ENCODE data around the gene PCDHGA4.

Gene PCDHGA4

DNA sequence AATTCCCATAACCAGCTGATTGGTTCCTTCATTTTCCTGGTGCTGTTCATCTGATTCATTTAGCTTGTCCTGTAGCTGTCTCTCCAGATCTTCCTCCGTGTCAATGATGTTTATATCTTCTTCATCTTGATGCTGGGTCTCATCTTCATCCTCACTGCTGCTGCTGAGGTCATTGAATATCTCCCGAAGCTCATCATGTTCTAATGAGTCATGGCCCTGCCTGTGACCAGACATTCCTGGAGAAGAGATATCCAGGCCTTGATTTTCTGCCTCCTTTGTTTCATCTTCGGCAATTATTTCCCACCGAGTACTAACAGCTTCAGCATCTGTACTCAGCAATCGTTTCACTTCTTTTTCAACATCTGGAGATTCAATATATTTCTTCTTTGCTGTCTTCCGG lies 35.6 kb upstream of the PCDHGA4 start:
- POLR2A ChIA-PET = interaction anchor here (1.1 kb wide), 1 partner anchor 20 kb away, joined by 3 read pairs; the partner anchor contains the start of gene PCDHGA2
- Histone ChIP-seq H3K4me1 (ENCODE audit: control insufficient read depth, insufficient read depth, low read length) (no peaks in the 10 kb centered on the region), H3K4me3 (ENCODE audit: low read depth, low read length) (no peak overlapping the region), H3K9me3 (ENCODE audit: control insufficient read depth, insufficient read depth, low read depth, low read length) (peaks cover 5% of the 10 kb centered on the region; the same call in 1 of the 2 replicates), H3K36me3 (ENCODE audit: control insufficient read depth in 2 of 2, insufficient read depth in 1 of 2, low read length in 2 of 2) (peaks cover 4 to 21% of the 10 kb centered on the region in 2 experiments; a peak in 2 of 3 replicates), H3K27ac (ENCODE audit: extremely low read depth, low read depth, low read length) (no peak overlapping the region)
- CTCF ChIA-PET = interaction anchor here (0.7 to 3.1 kb wide), 17 partner anchors 10 to 300 kb away, joined by 3 to 32 read pairs (median 3); partner anchors contain the start of genes DIAPH1, PCDHB10, PCDHB15 and PCDHGA1
- TF ChIP-seq, protein P1, sequence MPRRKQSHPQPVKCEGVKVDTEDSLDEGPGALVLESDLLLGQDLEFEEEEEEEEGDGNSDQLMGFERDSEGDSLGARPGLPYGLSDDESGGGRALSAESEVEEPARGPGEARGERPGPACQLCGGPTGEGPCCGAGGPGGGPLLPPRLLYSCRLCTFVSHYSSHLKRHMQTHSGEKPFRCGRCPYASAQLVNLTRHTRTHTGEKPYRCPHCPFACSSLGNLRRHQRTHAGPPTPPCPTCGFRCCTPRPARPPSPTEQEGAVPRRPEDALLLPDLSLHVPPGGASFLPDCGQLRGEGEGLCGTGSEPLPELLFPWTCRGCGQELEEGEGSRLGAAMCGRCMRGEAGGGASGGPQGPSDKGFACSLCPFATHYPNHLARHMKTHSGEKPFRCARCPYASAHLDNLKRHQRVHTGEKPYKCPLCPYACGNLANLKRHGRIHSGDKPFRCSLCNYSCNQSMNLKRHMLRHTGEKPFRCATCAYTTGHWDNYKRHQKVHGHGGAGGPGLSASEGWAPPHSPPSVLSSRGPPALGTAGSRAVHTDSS (tag by site-specific recombination; IDR thresholded peaks at IDR 0.05) = peak; percentile 27; the same call in 1 of the 2 replicates
- no peak for TF ChIP-seq ZEB2 (tag by site-specific recombination; IDR thresholded peaks at IDR 0.05)
- TF ChIP-seq ZNF792 (tag by site-specific recombination; IDR thresholded peaks at IDR 0.05) = no peak

DNA sequence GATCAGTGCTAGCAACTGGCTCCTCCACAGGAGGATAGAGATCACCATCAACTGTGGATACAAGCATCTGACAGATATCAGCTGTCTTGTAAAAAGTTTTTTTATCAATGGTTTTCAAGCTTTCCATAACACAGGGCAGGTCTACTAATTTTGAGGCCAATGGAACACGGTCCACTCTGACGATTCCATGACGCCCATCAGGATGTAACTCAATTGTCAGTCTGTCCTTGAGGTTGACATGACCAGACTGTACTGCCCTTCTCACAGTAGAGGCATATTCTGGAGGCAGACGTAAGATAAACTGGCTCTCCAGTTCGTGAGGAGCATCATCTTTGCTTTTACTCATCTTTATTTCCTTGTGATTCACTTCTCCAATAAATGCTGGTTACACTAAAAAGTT lies 35.1 kb upstream of the PCDHGA4 start:
- ChIA-PET CTCF (interaction anchor here (0.6 to 3.1 kb wide), 33 partner anchors 8 to 385 kb away, joined by 3 to 32 read pairs (median 4); partner anchors contain the start of genes DIAPH1, PCDHB11, PCDHB14 and PCDHB15), POLR2A (interaction anchor here (1.0 to 1.8 kb wide), 10 partner anchors 10 to 299 kb away, joined by 3 to 19 read pairs (median 4); partner anchors contain the start of genes DIAPH1, PCDHGA1, PCDHGA11 and PCDHGA2)
- no peak for TF ChIP-seq ZNF366 (tag by site-specific recombination; conservative IDR thresholded peaks at IDR 0.05)
- TF ChIP-seq, protein P2, sequence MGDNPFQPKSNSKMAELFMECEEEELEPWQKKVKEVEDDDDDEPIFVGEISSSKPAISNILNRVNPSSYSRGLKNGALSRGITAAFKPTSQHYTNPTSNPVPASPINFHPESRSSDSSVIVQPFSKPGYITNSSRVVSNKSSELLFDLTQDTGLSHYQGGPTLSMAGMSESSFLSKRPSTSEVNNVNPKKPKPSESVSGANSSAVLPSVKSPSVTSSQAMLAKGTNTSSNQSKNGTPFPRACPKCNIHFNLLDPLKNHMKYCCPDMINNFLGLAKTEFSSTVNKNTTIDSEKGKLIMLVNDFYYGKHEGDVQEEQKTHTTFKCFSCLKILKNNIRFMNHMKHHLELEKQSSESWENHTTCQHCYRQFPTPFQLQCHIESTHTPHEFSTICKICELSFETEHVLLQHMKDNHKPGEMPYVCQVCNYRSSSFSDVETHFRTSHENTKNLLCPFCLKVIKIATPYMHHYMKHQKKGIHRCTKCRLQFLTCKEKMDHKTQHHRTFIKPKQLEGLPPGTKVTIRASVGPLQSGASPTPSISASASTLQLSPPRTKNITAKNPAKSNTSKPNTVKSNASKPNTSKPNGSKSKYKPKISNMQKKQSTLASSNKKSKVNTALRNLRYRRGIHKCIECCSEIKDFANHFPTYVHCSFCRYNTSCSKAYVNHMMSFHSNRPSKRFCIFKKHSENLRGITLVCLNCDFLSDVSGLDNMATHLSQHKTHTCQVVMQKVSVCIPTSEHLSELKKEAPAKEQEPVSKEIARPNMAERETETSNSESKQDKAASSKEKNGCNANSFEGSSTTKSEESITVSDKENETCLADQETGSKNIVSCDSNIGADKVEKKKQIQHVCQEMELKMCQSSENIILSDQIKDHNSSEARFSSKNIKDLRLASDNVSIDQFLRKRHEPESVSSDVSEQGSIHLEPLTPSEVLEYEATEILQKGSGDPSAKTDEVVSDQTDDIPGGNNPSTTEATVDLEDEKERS (tag by site-specific recombination; IDR thresholded peaks at IDR 0.05) = peak; percentile 20; the same call in 1 of the 2 replicates
- peaks cover 4 to 21% of the 10 kb centered on the region in 2 experiments; a peak in 2 of 3 replicates for H3K36me3 ChIP-seq (ENCODE audit: control insufficient read depth in 2 of 2, insufficient read depth in 1 of 2, low read length in 2 of 2)
- no peak overlapping the region for H3K27ac ChIP-seq (ENCODE audit: extremely low read depth, low read depth, low read length)
- H3K9me3 ChIP-seq (ENCODE audit: control insufficient read depth, insufficient read depth, low read depth, low read length) = peaks cover 5% of the 10 kb centered on the region; the same call in 1 of the 2 replicates
- peak overlapping the region; percentile 66 for H3K4me3 ChIP-seq (ENCODE audit: low read depth, low read length)
- H3K4me1 ChIP-seq (ENCODE audit: control insufficient read depth, insufficient read depth, low read length) = no peaks in the 10 kb centered on the region

DNA sequence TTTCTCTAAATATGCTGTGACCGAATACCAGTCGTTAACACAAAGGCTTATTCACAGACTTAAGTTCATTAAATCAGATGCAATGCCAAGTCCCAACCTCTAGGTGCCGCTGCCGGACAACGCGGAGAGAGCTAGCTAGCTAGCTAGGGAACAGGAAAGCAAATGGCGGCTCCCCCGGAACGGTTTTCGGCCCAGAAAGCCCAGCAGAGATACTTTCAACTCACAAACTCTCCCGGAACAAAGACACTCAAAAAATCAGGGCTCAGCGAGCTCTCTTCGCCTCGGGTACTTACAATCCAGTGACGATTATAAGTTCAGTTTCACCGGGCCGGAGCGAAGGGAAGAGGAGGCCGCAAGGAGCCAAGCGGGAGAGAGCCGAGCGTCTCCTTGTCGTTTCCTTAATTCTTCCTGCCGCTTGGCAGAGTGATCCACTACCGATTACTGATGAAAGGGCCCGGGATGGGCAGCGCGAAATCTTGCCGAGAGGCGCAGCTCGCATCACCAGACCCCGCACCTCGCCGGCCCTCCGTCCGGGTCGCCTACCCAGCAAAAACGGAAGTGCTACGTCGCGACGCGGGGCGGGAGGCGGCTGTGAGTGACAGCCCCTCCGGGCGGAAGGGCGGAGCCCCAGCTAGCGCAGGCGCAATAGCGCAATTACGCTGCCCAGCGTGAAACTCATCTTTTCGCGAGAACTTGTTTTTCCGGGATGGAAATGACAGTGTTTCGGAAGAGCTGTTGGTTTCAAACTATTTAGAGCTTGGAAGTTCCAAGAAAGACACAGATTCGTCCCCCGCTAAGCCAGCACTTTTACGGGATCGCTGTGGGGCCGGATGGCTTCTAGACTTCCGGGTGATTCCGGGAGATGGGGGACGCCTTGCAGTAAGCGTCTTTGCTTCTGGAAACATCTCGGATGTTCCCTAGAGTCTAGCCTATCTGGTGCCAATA lies 34.3 kb upstream of the PCDHGA4 start, which contains the start of gene TAF7:
Gene TAF7 (minus strand): TSS at position 560 of the 945 bp plus-strand sequence. CDS start 740 bp downstream, outside the sequence.
- H3K9me3 ChIP-seq (ENCODE audit: control insufficient read depth, insufficient read depth, low read depth, low read length) = peaks cover 5% of the 10 kb centered on the region; the same call in 1 of the 2 replicates
- peak within 1 kb of the TSS; percentile 66 for H3K4me3 ChIP-seq (ENCODE audit: low read depth, low read length)
- POLR2A ChIA-PET = interaction anchor here (0.7 to 1.8 kb wide), 15 partner anchors 9 to 316 kb away, joined by 3 to 19 read pairs (median 4); partner anchors contain the start of genes DIAPH1, PCDHGA1, PCDHGA11 and PCDHGA2
- CTCF ChIA-PET = interaction anchor here (0.6 to 3.1 kb wide), 34 partner anchors 9 to 385 kb away, joined by 3 to 32 read pairs (median 4); partner anchors contain the start of genes DIAPH1, PCDHB11, PCDHB14 and PCDHB15
- H3K27ac ChIP-seq (ENCODE audit: extremely low read depth, low read depth, low read length) = peak within 1 kb of the TSS; percentile 61
- no peaks in the 10 kb centered on the region for H3K4me1 ChIP-seq (ENCODE audit: control insufficient read depth, insufficient read depth, low read length)
- H3K36me3 ChIP-seq (ENCODE audit: control insufficient read depth in 2 of 2, insufficient read depth in 1 of 2, low read length in 2 of 2) = peaks cover 4 to 21% of the 10 kb centered on the region in 2 experiments; a peak in 2 of 3 replicates
- TF ChIP-seq, protein P3, sequence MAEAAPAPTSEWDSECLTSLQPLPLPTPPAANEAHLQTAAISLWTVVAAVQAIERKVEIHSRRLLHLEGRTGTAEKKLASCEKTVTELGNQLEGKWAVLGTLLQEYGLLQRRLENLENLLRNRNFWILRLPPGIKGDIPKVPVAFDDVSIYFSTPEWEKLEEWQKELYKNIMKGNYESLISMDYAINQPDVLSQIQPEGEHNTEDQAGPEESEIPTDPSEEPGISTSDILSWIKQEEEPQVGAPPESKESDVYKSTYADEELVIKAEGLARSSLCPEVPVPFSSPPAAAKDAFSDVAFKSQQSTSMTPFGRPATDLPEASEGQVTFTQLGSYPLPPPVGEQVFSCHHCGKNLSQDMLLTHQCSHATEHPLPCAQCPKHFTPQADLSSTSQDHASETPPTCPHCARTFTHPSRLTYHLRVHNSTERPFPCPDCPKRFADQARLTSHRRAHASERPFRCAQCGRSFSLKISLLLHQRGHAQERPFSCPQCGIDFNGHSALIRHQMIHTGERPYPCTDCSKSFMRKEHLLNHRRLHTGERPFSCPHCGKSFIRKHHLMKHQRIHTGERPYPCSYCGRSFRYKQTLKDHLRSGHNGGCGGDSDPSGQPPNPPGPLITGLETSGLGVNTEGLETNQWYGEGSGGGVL (tag by site-specific recombination; IDR thresholded peaks at IDR 0.05) = no peak
- 0 out of 2 replicates have a peak, but pooled peaks have one; percentile 7 for TF ChIP-seq PRDM1 (tag by site-specific recombination; IDR thresholded peaks at IDR 0.05)
- no peak for TF ChIP-seq MEIS1 (CRISPR knock-in tag; IDR thresholded peaks at IDR 0.05; ENCODE audit: borderline replicate concordance)
- peak; percentile 61 for TF ChIP-seq ZNF629 (tag by site-specific recombination; IDR thresholded peaks at IDR 0.05)
- 0 out of 2 replicates have a peak, but pooled peaks have one; percentile 31 for TF ChIP-seq SP7 (tag by site-specific recombination; IDR thresholded peaks at IDR 0.05)
- peak; percentile 80 for TF ChIP-seq YY2 (tag by site-specific recombination; IDR thresholded peaks at IDR 0.05)
- peak; percentile 85 for TF ChIP-seq TRIM28 (IDR thresholded peaks at IDR 0.05; ENCODE audit: borderline replicate concordance, low read length)
- 0 out of 2 replicates have a peak, but pooled peaks have one; percentile 25 for TF ChIP-seq ZNF394 (tag by site-specific recombination; IDR thresholded peaks at IDR 0.05; ENCODE audit: borderline replicate concordance)
- TF ChIP-seq, protein P4, sequence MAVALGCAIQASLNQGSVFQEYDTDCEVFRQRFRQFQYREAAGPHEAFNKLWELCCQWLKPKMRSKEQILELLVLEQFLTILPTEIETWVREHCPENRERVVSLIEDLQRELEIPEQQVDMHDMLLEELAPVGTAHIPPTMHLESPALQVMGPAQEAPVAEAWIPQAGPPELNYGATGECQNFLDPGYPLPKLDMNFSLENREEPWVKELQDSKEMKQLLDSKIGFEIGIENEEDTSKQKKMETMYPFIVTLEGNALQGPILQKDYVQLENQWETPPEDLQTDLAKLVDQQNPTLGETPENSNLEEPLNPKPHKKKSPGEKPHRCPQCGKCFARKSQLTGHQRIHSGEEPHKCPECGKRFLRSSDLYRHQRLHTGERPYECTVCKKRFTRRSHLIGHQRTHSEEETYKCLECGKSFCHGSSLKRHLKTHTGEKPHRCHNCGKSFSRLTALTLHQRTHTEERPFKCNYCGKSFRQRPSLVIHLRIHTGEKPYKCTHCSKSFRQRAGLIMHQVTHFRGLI (tag by site-specific recombination; IDR thresholded peaks at IDR 0.05) = peak; percentile 30; the same call in 1 of the 2 replicates
- 0 out of 2 replicates have a peak, but pooled peaks have one; percentile 9 for TF ChIP-seq ZNF600 (tag by site-specific recombination; IDR thresholded peaks at IDR 0.05)
- TF ChIP-seq, protein P5, sequence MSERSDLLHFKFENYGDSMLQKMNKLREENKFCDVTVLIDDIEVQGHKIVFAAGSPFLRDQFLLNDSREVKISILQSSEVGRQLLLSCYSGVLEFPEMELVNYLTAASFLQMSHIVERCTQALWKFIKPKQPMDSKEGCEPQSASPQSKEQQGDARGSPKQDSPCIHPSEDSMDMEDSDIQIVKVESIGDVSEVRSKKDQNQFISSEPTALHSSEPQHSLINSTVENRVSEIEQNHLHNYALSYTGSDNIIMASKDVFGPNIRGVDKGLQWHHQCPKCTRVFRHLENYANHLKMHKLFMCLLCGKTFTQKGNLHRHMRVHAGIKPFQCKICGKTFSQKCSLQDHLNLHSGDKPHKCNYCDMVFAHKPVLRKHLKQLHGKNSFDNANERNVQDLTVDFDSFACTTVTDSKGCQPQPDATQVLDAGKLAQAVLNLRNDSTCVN (tag by site-specific recombination; optimal IDR thresholded peaks at IDR 0.05) = peak; percentile 27
- peak; percentile 85 for TF ChIP-seq KLF1 (tag by site-specific recombination; IDR thresholded peaks at IDR 0.05)

All from HEK293 (cell line).